ENCODE results near the gene FIZ1. TPM values are rescaled to one million over a fixed set of nuclear protein-coding genes. Genes with fewer than 3 reads are reported as not detected.
"Not testable (repeated sequence)": the region's sequence is repeated elsewhere in the genome, so short reads cannot be mapped to it uniquely, and the experiment has no call there.

The FIZ1 gene
- total RNA-seq, 8 experiments from 2014 or later, result 5.0 to 11.6 (median 8.3) TPM

GRCh38 chr19:55584871-55585270 lies 14.4 kb downstream of the FIZ1 start:
- Histone ChIP-seq H3K4me3 (no peak overlapping the region), H3K27ac (no peak overlapping the region), H3K4me1 (replicated peaks in 1 of 2) (peaks cover 20 to 25% of the 10 kb centered on the region in 2 donors)
- 60 to 98% (median 95%) methylated on average over 1 to 7 of the region's 11 CpGs; no CpG with 5 or more reads in 5 of the 10 experiments for WGBS, 10 experiments
- in situ Hi-C loops (cut with MboI; ENCODE audit: low pct_unique_long_range_greater_than_20kb in 2 of 9, low sequenced_read_pairs in 9 of 9, unreplicated experiment in 9 of 9), result no loop called here
- no peak for ATAC-seq (replicated peaks in 6 of 8)

GRCh38 chr19:55583897-55584296 lies 15.4 kb downstream of the FIZ1 start:
- 31 to 100% (median 92%) methylated on average over 1 to 8 of the region's 8 CpGs; no CpG with 5 or more reads in 1 of the 10 experiments for WGBS, 10 experiments
- H3K4me3 ChIP-seq; H3K27ac ChIP-seq; ATAC-seq (replicated peaks in 6 of 8); in situ Hi-C loops (cut with MboI; ENCODE audit: low pct_unique_long_range_greater_than_20kb in 2 of 9, low sequenced_read_pairs in 9 of 9, unreplicated experiment in 9 of 9): not testable (repeated sequence)
- H3K4me1 ChIP-seq (replicated peaks in 1 of 2), result peaks cover 20 to 25% of the 10 kb centered on the region in 2 donors

GRCh38 chr19:55582284-55582683 lies 17.0 kb downstream of the FIZ1 start:
- ATAC-seq (replicated peaks in 6 of 8); in situ Hi-C loops (cut with MboI; ENCODE audit: low pct_unique_long_range_greater_than_20kb in 2 of 9, low sequenced_read_pairs in 9 of 9, unreplicated experiment in 9 of 9); H3K4me3 ChIP-seq: not testable (repeated sequence)
- H3K4me1 ChIP-seq (replicated peaks in 1 of 2), result peaks cover 20 to 25% of the 10 kb centered on the region in 2 donors
- peak overlapping the region in 1 of 2 donors; percentile 94 for H3K27ac ChIP-seq
- whole genome bisulfite sequencing, 10 experiments, result 37 to 100% (median 73%) methylated on average over 1 to 4 of the region's 4 CpGs; no CpG with 5 or more reads in 2 of the 10 experiments

GRCh38 chr19:55581823-55582223 lies 17.5 kb downstream of the FIZ1 start:
- Histone ChIP-seq H3K27ac (peak overlapping the region; percentile 31 to 94), H3K4me3 (no peak overlapping the region), H3K4me1 (replicated peaks in 1 of 2) (peaks cover 19 to 23% of the 10 kb centered on the region in 2 donors)
- WGBS, 10 experiments, result 0 to 48% (median 15%) methylated on average over 1 to 5 of the region's 6 CpGs; no CpG with 5 or more reads in 1 of the 10 experiments
- ATAC-seq (replicated peaks in 6 of 8), result no peak
- in situ Hi-C loops (cut with MboI; ENCODE audit: low pct_unique_long_range_greater_than_20kb in 2 of 9, low sequenced_read_pairs in 9 of 9, unreplicated experiment in 9 of 9), result no loop called here

GRCh38 chr19:55581145-55581822 lies 18.0 kb downstream of the FIZ1 start:
- ATAC-seq (replicated peaks in 6 of 8), result peak in 3 of 8 experiments; percentile 17 to 39 (median 37)
- H3K27ac ChIP-seq, result peak overlapping the region; percentile 94
- WGBS, 10 experiments, result 0 to 100% (median 33%) methylated on average over 1 to 10 of the region's 12 CpGs

GRCh38 chr19:55580628-55581144 lies 18.6 kb downstream of the FIZ1 start, which contains the start of gene ZNF579:
Gene ZNF579 (minus strand): TSS chr19:55580848. CDS start chr19:55579639, 1,209 bp downstream.
- H3K4me3 ChIP-seq, result peak within 1 kb of the TSS; percentile 75 to 99 (median 97)
- H3K27ac ChIP-seq, result peak within 1 kb of the TSS; percentile 94
- in situ Hi-C loops (cut with MboI; ENCODE audit: low pct_unique_long_range_greater_than_20kb in 2 of 9, low sequenced_read_pairs in 9 of 9, unreplicated experiment in 9 of 9), result no loop called here
- ATAC-seq (replicated peaks in 6 of 8), result peak; percentile 70 to 84 (median 76)
- H3K4me1 ChIP-seq (replicated peaks in 1 of 2), result peaks cover 10 to 13% of the 10 kb centered on the region in 2 donors
- no CpG with 5 or more reads among the region's 24 CpGs for WGBS, 10 experiments

More at GRCh38 chr19:55581145-55581822, 18.0 kb downstream of the FIZ1 start:
- H3K4me1 ChIP-seq (replicated peaks in 1 of 2), result peaks cover 14 to 18% of the 10 kb centered on the region in 2 donors
- H3K4me3 ChIP-seq, result peak overlapping the region; percentile 75 to 99 (median 97)
- in situ Hi-C loops (cut with MboI; ENCODE audit: low pct_unique_long_range_greater_than_20kb in 2 of 9, low sequenced_read_pairs in 9 of 9, unreplicated experiment in 9 of 9), result no loop called here

- H3K4me1 ChIP-seq (replicated peaks in 1 of 2), result peaks cover 7 to 13% of the 10 kb centered on the region in 2 donors
- in situ Hi-C loops (cut with MboI; ENCODE audit: low pct_unique_long_range_greater_than_20kb in 2 of 9, low sequenced_read_pairs in 9 of 9, unreplicated experiment in 9 of 9), result no loop called here
- peak overlapping the region; percentile 94 for H3K27ac ChIP-seq
- ATAC-seq (replicated peaks in 6 of 8), result peak; percentile 37 to 76 (median 42)
- 0 to 66% (median 22%) methylated on average over 1 to 5 of the region's 20 CpGs for WGBS, 10 experiments
- peak overlapping the region; percentile 75 to 99 (median 97) for H3K4me3 ChIP-seq
Observed at GRCh38 chr19:55579766-55580621, 19.3 kb downstream of the FIZ1 start.

- no peak for ATAC-seq (replicated peaks in 6 of 8)
- in situ Hi-C loops (cut with MboI; ENCODE audit: low pct_unique_long_range_greater_than_20kb in 2 of 9, low sequenced_read_pairs in 9 of 9, unreplicated experiment in 9 of 9), result no loop called here
- no peak overlapping the region for H3K27ac ChIP-seq
- H3K4me3 ChIP-seq, result peak overlapping the region; percentile 75 to 99 (median 97)
- 80 to 100% (median 98%) methylated on average over 1 to 12 of the region's 90 CpGs; no CpG with 5 or more reads in 4 of the 10 experiments for whole genome bisulfite sequencing, 10 experiments
- H3K4me1 ChIP-seq (replicated peaks in 1 of 2), result peaks cover 7 to 13% of the 10 kb centered on the region in 2 donors
Observed at GRCh38 chr19:55578761-55579747, 20.3 kb downstream of the FIZ1 start.

GRCh38 chr19:55578031-55578760 lies 21.1 kb downstream of the FIZ1 start:
- no CpG with 5 or more reads among the region's 83 CpGs for WGBS, 10 experiments
- H3K27ac ChIP-seq, result no peak overlapping the region
- peaks cover 7 to 13% of the 10 kb centered on the region in 2 donors for H3K4me1 ChIP-seq (replicated peaks in 1 of 2)
- no peak overlapping the region for H3K4me3 ChIP-seq
- in situ Hi-C loops (cut with MboI; ENCODE audit: low pct_unique_long_range_greater_than_20kb in 2 of 9, low sequenced_read_pairs in 9 of 9, unreplicated experiment in 9 of 9), result no loop called here
- ATAC-seq (replicated peaks in 6 of 8), result no peak

- ATAC-seq (replicated peaks in 6 of 8), result no peak
- no peak overlapping the region for H3K27ac ChIP-seq
- in situ Hi-C loops (cut with MboI; ENCODE audit: low pct_unique_long_range_greater_than_20kb in 2 of 9, low sequenced_read_pairs in 9 of 9, unreplicated experiment in 9 of 9), result no loop called here
- no peak overlapping the region for H3K4me3 ChIP-seq
- peaks cover 3 to 8% of the 10 kb centered on the region in 2 donors for H3K4me1 ChIP-seq (replicated peaks in 1 of 2)
- 60 to 100% (median 100%) methylated on average over 1 to 5 of the region's 5 CpGs; no CpG with 5 or more reads in 1 of the 10 experiments for whole genome bisulfite sequencing, 10 experiments
Observed at GRCh38 chr19:55576746-55577145, 22.6 kb downstream of the FIZ1 start.

GRCh38 chr19:55573929-55574328 lies 25.4 kb downstream of the FIZ1 start:
- ATAC-seq (replicated peaks in 6 of 8); H3K27ac ChIP-seq; H3K4me1 ChIP-seq (replicated peaks in 1 of 2); H3K4me3 ChIP-seq; in situ Hi-C loops (cut with MboI; ENCODE audit: low pct_unique_long_range_greater_than_20kb in 2 of 9, low sequenced_read_pairs in 9 of 9, unreplicated experiment in 9 of 9): not testable (repeated sequence)
- WGBS, 10 experiments, result 75 to 100% (median 90%) methylated on average over 1 to 6 of the region's 6 CpGs; no CpG with 5 or more reads in 1 of the 10 experiments

Data from motor neuron (in vitro differentiated cells).